Adrenal gland (tissue), 5 donors: ENCODE data around the gene MBNL2.

Experiments used
- POLR2A ChIP-seq, 2 donors: fragments of 450-650 bp; IDR thresholded peaks; one replicate each; pipeline ENCODE4 v1.6.1; 2017; ENCODE audit warnings: antibody characterized with exemption in 2 of 2, mild to moderate bottlenecking in 2 of 2, moderate library complexity in 1 of 2
- TF ChIP-seq, protein P1 (sequence below), 6 experiments: fragments of 450-650 bp in 4 of 6; fragments of 200-600 bp in 2 of 6; sonication (generic) in 1 of 6; IDR thresholded peaks; 1 replicate in 5 of 6; 2 replicates in 1 of 6; pipeline versions ENCODE4 v1.5.1 to v1.8.0; 2016 to 2021; ENCODE audit warnings: antibody characterized with exemption in 6 of 6, mild to moderate bottlenecking in 2 of 6, moderate library complexity in 1 of 6
- donor health status: DM: no; HTN: no; CAD: no.

DNA sequence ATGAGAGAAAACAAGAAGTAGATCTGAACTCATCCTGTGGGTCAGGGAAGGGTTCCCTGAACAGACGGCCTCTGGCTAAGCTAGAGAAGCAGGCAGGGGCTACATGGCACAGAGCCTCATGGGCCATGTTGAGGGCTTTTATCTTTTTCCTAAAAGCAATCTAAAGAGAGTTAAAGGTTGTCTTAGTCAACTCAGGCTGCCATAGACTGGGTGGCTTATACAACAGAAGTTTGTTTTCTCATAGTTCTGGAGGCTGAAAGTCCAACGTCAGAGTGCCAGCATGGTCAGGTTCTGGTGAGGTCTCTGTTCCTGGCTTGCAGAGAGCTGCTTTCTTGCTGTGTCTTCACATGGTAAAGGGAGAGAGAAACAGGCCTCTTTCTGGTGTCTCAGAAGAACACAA is 2.9 kb upstream of the MBNL2 start:
- TF ChIP-seq, protein P1, sequence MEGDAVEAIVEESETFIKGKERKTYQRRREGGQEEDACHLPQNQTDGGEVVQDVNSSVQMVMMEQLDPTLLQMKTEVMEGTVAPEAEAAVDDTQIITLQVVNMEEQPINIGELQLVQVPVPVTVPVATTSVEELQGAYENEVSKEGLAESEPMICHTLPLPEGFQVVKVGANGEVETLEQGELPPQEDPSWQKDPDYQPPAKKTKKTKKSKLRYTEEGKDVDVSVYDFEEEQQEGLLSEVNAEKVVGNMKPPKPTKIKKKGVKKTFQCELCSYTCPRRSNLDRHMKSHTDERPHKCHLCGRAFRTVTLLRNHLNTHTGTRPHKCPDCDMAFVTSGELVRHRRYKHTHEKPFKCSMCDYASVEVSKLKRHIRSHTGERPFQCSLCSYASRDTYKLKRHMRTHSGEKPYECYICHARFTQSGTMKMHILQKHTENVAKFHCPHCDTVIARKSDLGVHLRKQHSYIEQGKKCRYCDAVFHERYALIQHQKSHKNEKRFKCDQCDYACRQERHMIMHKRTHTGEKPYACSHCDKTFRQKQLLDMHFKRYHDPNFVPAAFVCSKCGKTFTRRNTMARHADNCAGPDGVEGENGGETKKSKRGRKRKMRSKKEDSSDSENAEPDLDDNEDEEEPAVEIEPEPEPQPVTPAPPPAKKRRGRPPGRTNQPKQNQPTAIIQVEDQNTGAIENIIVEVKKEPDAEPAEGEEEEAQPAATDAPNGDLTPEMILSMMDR (IDR thresholded peaks at IDR 0.05): no peak
- no peak for TF ChIP-seq POLR2A (IDR thresholded peaks at IDR 0.05)
